Measurements from ENCODE around the gene ACRV1. TPM values are rescaled to one million over a fixed set of nuclear protein-coding genes. Genes with fewer than 3 reads are reported as not detected.

Gene ACRV1
- total and polyA plus RNA-seq, 8 donors: not detected

DNA sequence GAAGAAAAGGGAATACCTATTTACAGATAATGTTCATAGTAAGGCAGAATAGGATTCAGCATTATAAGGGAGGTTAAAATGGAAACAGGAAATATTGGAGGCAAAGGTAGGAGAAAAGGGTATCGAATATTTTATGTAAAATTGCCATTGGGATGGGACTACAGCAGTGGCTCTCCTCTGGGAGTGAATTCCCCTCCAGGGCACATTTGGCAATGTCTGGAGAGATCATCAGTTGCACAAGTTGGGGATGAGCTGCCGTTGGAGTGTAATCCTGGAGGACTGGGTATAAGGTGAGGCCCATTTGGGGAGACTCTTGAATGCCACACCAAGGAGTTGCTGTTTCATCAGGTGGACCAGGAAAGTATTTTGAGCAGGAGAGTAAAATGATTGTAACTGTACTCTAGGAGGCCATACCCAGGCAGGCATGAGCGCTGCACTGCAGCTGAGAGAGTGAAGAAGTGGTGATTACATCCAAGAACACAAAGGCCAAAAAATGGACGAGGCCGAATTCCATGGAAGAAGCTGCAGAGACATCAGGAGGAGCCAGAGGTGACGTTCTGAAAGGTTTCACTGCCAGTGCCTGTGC is 8.7 kb upstream of the ACRV1 start:
- no peak for ATAC-seq
- H3K4me3 ChIP-seq: no peak overlapping the region
- DNase-seq: no peak
- TF ChIP-seq, protein P1, sequence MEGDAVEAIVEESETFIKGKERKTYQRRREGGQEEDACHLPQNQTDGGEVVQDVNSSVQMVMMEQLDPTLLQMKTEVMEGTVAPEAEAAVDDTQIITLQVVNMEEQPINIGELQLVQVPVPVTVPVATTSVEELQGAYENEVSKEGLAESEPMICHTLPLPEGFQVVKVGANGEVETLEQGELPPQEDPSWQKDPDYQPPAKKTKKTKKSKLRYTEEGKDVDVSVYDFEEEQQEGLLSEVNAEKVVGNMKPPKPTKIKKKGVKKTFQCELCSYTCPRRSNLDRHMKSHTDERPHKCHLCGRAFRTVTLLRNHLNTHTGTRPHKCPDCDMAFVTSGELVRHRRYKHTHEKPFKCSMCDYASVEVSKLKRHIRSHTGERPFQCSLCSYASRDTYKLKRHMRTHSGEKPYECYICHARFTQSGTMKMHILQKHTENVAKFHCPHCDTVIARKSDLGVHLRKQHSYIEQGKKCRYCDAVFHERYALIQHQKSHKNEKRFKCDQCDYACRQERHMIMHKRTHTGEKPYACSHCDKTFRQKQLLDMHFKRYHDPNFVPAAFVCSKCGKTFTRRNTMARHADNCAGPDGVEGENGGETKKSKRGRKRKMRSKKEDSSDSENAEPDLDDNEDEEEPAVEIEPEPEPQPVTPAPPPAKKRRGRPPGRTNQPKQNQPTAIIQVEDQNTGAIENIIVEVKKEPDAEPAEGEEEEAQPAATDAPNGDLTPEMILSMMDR (IDR thresholded peaks at IDR 0.05): no peak
- no peak for FAIRE-seq
- no peak overlapping the region for H3K27ac ChIP-seq
- intact Hi-C loops (cut with DNase I): no loop called here
- no peaks in the 10 kb centered on the region for H3K27me3 ChIP-seq
- WGBS, 2 donors: 63 to 80% methylated on average over 6 of the region's 6 CpGs
- H3K4me1 ChIP-seq: no peaks in the 10 kb centered on the region
- H3K9me3 ChIP-seq: no peaks in the 10 kb centered on the region
- H3K36me3 ChIP-seq: no peaks in the 10 kb centered on the region

DNA sequence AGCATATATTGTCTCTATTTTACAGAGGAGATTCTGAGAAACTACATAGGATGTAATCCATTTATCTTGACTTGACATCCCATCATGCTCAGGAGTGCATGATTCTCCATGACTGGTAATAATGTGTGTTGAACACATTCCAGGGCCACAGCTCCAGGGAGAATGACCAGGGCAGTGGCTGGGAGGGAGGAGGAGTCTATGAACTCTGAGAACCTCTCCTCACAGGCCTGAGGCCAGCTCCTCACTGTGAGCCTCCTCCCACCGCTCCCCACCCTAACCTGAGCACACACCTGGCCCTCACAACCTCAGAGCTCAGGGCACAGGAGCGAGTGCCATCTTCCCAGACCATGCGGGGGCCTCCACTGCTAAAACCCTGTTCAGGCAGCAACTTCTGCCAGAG is 8.0 kb upstream of the ACRV1 start:
- ATAC-seq (no peak), FAIRE-seq (no peak), DNase-seq (no peak)
- H3K27me3 ChIP-seq: no peaks in the 10 kb centered on the region
- H3K9me3 ChIP-seq: no peaks in the 10 kb centered on the region
- H3K27ac ChIP-seq: no peak overlapping the region
- TF ChIP-seq, protein P1 (IDR thresholded peaks at IDR 0.05): no peak
- no peak overlapping the region for H3K4me3 ChIP-seq
- intact Hi-C loops (cut with DNase I): no loop called here
- H3K36me3 ChIP-seq: no peaks in the 10 kb centered on the region
- H3K4me1 ChIP-seq: no peaks in the 10 kb centered on the region
- 90 to 96% methylated on average over 3 of the region's 3 CpGs for WGBS, 2 donors

DNA sequence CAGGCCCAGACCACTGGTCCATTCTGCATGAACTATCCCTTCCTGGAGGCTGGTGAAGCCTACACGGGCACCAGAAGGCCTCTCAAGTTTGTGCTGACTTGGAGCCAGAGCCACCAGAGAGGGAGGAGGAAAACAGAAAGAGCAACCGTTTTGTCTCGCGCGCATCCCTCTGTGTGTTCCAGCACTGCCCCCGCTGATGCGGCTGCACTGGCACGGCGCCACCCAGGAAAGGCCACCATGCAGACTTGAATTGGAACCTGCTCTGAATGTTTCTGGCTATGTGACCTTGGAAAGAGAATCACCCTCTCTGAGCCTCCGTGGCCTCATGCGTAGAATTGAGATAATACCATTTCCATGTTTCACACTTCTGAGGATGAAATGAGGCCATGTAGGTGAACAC is 7.4 kb upstream of the ACRV1 start:
- H3K36me3 ChIP-seq: no peaks in the 10 kb centered on the region
- 88 to 92% methylated on average over 11 of the region's 11 CpGs for WGBS, 2 donors
- no peak overlapping the region for H3K27ac ChIP-seq
- no peaks in the 10 kb centered on the region for H3K27me3 ChIP-seq
- H3K4me1 ChIP-seq: no peaks in the 10 kb centered on the region
- intact Hi-C loops (cut with DNase I): no loop called here
- no peaks in the 10 kb centered on the region for H3K9me3 ChIP-seq
- FAIRE-seq (no peak), DNase-seq (no peak), ATAC-seq (no peak)
- H3K4me3 ChIP-seq: no peak overlapping the region
- TF ChIP-seq, protein P1 (IDR thresholded peaks at IDR 0.05): no peak

DNA sequence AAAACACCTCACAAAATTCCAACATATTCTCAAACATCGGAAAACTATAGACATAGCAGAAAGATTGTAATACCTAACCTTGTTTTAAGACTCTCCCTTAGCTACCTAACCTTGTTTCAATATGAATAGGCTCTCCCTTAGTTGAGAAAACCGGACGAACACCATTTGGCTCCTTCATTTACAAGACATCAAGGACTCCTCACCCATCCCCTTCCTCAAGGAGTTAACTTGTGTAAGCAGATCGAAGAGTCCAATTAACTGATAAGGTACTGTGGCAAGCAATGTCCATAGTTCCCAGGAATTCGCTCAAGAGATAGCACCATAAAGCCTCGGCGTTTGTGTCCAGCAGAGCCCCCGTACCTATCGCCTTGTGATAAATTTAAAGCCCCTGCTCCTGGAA is 4.6 kb upstream of the ACRV1 start:
- TF ChIP-seq, protein P1 (IDR thresholded peaks at IDR 0.05): no peak
- Histone ChIP-seq H3K36me3 (no peaks in the 10 kb centered on the region), H3K9me3 (no peaks in the 10 kb centered on the region), H3K27me3 (no peaks in the 10 kb centered on the region), H3K4me3 (no peak overlapping the region), H3K27ac (no peak overlapping the region), H3K4me1 (no peaks in the 10 kb centered on the region)
- no peak for DNase-seq
- intact Hi-C loops (cut with DNase I): no loop called here
- ATAC-seq: no peak
- no peak for FAIRE-seq
- WGBS, 2 donors: 33 to 35% methylated on average over 9 of the region's 9 CpGs

DNA sequence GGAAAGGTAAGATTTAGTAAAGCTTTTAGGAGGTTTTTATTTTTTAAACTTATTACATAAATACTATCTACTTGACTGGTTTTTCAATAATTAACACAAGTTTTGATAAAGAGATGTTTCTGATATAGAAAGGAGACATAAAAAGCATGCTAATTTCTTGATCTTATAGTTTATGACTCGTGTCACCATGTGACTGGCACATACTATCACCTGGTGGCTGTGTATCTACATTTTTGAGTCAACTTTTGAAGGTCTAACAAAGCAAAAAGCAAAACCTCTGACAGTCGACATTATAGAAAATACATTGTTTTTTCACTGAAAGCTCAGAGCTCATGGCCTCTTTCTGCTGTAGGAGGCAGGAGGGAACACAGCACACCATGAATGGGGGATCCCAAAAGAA is 810 bp downstream of the ACRV1 start:
- H3K36me3 ChIP-seq: no peaks in the 10 kb centered on the region
- H3K4me3 ChIP-seq: no peak overlapping the region
- 70 to 86% methylated on average over 2 of the region's 2 CpGs for WGBS, 2 donors
- DNase-seq (no peak), ATAC-seq (no peak), FAIRE-seq (no peak)
- H3K9me3 ChIP-seq: no peaks in the 10 kb centered on the region
- no peaks in the 10 kb centered on the region for H3K4me1 ChIP-seq
- TF ChIP-seq, protein P1 (IDR thresholded peaks at IDR 0.05): no peak
- intact Hi-C loops (cut with DNase I): no loop called here
- H3K27me3 ChIP-seq: no peaks in the 10 kb centered on the region
- H3K27ac ChIP-seq: no peak overlapping the region

All from pancreas (tissue), 10 donors.